ENCODE measurements around the gene AGBL5.
"Not testable (repeated sequence)": the region's sequence is repeated elsewhere in the genome, so short reads cannot be mapped to it uniquely, and the experiment has no call there.

Gene AGBL5

GRCh38 chr2:27089111-27089954 is 37.9 kb downstream of the AGBL5 start:
- no peak for DNase-seq (ENCODE audit: low read depth in 1 of 2, low spot score in 1 of 2)

DNA sequence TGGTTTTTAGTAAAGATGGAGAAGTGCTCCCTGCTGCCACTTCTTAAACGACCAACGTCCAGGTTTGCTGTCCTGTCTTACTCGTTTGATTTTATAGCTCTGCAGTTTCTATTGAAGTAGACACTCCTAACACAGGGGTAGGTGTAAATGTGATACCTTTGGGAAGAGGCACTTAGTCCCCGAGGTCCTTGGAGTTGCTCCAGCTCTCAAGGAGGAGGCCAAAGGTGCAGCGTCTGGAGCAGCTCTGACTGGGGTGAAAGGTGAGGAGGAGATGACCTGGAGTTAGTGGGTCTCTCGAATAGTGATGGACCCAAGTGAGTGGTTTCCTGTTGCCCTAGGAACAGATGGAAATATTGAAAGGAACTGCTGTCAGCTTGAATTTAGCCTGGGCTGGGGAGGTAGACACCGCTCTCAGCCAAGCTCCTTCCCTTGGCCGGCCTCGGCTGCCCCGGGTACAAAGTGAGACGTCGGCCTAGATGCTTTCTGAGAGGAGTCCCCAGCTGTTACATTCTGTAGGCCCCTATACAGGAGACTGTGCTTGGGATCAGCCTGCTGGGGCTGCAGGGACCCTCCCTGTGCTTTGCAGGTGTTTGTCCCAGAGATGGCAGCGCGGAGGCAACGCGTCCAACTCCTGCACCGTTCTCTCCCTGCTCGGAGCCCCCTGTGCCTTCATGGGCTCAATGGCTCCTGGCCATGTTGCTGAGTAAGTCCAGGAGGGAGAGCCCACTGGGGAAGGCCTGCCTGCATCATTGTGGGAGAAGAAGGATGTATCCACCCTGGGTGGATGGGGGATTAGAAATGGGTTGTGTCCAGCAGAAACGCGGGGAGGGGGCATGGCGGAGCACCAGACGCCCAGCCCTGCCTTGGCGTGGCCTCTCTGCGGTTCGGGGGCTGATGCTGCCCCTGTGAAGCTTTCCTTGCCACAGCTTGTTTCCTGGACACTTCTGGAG is 40.6 kb downstream of the AGBL5 start:
- no peak for DNase-seq (ENCODE audit: low read depth in 1 of 2, low spot score in 1 of 2)

GRCh38 chr2:27092696-27093429 is 41.4 kb downstream of the AGBL5 start:
- DNase-seq (ENCODE audit: low read depth in 1 of 2, low spot score in 1 of 2), result no peak

DNA sequence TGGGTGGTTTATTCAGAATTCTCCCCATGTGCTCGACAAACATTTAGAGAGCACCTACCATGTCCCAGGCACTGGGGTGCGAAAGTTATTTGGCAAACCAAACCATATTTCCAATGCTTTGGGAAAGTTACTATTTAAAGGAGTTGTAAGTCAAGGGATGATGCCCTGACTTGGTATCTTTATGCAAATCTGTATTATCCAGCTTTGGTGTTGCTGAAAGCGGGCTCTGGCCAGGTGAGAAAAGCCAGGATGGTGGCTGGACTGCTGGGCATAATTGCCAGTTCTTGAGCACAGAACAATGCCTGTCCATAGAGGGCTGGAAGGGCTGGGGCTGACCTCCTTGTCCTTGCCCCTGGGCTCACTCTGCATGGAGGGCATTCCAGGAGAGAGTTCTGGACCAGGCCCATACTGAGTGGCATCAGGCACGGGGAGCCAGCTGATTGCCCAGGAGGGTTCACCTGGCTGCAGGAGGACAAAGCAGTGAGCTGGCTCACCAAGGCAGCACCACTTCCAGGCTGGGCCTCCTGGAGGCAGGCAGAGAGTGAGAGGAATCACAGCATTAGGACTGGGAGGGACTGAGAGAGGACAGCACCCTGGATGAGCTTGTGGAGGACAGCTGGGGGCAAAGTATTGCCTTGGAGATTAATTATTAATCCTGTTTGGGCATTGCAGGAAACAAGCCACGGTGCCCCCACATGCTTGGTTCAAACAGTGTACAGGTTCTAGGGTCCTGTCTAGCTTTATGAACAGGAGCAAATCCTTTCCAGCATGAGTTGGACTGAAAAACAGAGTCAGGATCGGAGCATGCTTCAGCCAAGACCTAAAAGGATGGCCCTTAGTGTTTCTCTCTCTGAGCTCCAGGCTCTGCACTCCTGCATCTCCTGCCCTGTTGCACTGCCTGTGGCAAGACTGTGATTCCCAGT is 42.2 kb downstream of the AGBL5 start:
- no peak for DNase-seq (ENCODE audit: low read depth in 1 of 2, low spot score in 1 of 2)

GRCh38 chr2:27094353-27094984 is 43.0 kb downstream of the AGBL5 start:
- DNase-seq (ENCODE audit: low read depth in 1 of 2, low spot score in 1 of 2), result no peak

DNA sequence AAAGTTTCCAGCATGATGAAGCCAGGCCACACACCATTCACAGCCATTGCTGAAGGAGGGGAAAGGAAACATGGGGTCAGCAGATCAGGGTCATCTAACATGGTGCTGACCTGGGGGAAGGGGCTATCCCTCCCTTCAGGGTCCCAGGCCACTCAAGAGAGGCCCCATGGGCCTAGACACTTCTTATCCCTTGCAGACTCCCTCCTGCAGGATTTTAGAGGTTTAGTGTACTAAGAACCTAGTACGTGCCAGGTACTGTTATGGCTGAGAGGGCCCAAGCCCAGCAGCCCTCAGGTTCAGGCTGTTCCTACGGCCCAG is 43.9 kb downstream of the AGBL5 start:
- no peak for DNase-seq (ENCODE audit: low read depth in 1 of 2, low spot score in 1 of 2)

- DNase-seq (ENCODE audit: low read depth in 1 of 2, low spot score in 1 of 2), result no peak
These were observed 44.5 kb downstream of the AGBL5 start for GRCh38 chr2:27095745-27096651.

DNA sequence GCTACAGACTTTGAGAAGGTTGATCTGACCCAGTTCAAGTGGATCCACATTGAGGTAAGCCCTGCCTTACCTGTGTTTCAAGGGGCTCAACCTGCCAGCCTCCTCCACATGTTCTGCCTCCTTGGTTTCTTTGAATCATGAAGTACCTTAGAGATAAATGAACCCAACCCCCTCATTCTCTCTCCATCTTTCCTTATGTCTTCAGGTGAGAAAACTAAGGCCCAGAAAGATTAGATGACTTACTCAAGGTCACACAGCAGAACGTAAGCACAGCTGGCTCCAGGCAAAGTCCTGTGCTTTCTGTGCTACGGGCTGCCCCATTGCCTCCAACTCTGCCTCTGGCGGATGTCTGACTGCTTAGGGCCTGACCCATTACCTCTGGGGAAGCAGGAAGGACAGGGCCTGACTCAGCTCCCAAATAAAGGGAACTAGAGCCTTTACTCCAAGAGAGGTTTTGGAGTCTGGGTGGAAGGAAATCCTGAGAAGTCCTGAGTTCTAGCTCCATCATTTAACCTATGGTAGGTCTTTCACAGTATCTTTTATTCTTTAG is 45.4 kb downstream of the AGBL5 start:
- no peak for DNase-seq (ENCODE audit: low read depth in 1 of 2, low spot score in 1 of 2)

DNA sequence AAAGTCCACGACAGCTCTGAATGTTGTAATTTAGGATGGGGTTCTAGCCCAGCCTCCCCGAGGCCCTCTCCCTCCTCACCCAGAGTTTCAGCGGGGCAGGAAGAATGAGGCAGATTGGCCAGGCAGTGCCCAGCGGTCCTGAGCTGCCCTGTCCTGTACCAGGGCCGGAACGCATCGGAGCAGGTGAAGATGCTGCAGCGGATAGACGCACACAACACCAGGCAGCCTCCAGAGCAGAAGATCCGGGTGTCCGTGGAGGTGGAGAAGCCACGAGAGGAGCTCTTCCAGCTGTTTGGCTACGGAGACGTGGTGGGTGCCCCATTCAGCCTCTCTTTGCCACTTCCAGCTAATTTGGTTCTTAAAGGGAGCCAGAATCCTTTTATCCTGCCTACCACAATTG is 45.9 kb downstream of the AGBL5 start:
- no peak for DNase-seq (ENCODE audit: low read depth in 1 of 2, low spot score in 1 of 2)

DNA sequence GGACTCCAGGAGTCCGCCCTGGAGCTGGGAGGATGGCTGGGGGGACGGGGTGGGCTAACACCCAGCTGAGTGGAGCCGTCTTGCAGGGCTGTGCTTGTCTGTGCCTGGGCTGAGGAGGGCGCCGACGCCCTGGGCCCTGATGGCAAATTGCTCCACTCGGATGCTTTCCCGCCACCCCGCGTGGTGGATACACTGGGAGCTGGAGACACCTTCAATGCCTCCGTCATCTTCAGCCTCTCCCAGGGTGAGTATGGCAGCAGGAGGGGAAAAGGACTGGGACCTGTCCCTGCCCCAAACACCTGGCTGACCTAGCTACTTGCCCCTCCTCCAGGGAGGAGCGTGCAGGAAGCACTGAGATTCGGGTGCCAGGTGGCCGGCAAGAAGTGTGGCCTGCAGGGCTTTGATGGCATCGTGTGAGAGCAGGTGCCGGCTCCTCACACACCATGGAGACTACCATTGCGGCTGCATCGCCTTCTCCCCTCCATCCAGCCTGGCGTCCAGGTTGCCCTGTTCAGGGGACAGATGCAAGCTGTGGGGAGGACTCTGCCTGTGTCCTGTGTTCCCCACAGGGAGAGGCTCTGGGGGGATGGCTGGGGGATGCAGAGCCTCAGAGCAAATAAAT is 48.0 kb downstream of the AGBL5 start:
- no peak for DNase-seq (ENCODE audit: low read depth in 1 of 2, low spot score in 1 of 2)

DNA sequence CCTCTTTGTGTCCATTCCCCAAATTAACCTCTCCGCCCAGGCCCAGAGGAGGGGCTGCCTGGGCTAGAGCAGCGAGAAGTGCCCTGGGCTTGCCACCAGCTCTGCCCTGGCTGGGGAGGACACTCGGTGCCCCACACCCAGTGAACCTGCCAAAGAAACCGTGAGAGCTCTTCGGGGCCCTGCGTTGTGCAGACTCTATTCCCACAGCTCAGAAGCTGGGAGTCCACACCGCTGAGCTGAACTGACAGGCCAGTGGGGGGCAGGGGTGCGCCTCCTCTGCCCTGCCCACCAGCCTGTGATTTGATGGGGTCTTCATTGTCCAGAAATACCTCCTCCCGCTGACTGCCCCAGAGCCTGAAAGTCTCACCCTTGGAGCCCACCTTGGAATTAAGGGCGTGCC is 48.6 kb downstream of the AGBL5 start:
- DNase-seq (ENCODE audit: low read depth in 1 of 2, low spot score in 1 of 2), result no peak

GRCh38 chr2:27102329-27102728 is 50.9 kb downstream of the AGBL5 start:
- DNase-seq (ENCODE audit: low read depth in 1 of 2, low spot score in 1 of 2), result no peak

DNA sequence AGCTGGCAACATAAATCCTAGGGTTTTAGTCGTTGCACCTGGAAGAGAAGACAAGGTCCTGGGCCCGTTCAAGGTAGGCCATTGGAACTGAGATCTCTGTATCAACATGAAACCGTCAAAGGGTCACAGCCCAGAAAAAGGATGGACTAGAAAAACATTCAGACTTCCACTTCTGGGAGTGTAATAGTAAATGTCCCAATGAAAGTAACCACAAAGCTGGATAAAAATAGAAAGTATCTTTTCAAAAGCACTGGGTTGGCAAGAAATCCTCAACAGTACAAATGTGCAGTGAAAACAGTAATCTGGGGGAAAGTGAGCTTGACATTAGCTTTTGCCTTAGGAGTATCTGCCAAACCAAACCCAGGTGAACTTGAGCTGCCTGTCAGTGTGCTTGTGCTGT is 54.5 kb downstream of the AGBL5 start:
- no peak for DNase-seq (ENCODE audit: low read depth in 1 of 2, low spot score in 1 of 2)

- no peak for DNase-seq (ENCODE audit: low read depth in 1 of 2, low spot score in 1 of 2)
These were observed 56.8 kb downstream of the AGBL5 start for GRCh38 chr2:27108221-27108620.

GRCh38 chr2:27109083-27109482 is 57.6 kb downstream of the AGBL5 start:
- no peak for DNase-seq (ENCODE audit: low read depth in 1 of 2, low spot score in 1 of 2)

GRCh38 chr2:27110603-27111352 is 59.3 kb downstream of the AGBL5 start:
- not testable (repeated sequence) for DNase-seq (ENCODE audit: low read depth in 1 of 2, low spot score in 1 of 2)

DNA sequence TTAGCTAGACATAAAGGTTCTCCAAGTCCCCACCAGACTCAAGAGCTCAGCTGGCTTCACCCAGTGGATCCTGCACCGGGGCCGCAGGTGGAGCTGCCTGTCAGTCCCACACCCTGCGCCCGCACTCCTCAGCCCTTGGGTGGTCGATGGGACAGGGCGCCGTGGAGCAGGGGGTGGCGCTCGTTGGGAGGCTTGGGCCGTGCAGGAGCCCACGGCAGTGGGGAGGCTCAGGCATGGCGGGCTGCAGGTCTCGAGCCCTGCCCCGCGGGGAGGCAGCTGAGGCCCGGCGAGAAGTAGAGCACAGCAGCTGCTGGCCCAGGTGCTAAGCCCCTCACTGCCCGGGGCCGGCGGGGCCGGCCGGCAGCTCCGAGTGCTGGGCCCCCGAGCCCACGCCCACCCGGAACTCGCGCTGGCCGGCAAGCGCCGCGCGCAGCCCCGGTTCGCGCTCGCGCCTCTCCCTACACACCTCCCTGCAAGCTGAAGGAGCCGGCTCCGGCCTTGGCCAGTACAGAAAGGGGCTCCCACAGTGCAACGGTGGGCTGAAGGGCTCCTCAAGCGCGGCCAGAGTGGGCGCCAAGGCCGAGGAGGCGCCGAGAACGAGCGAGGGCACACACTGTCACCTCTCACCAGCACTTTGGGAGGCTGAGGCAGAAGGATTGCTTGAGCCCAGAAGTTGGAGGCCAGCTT is 60.1 kb downstream of the AGBL5 start:
- not testable (repeated sequence) for DNase-seq (ENCODE audit: low read depth in 1 of 2, low spot score in 1 of 2)
